ENCODE measurements around the gene NAALADL2. TPM values are rescaled to one million over a fixed set of nuclear protein-coding genes. Genes with fewer than 3 reads are reported as not detected.

NAALADL2 gene
- total RNA-seq, 4 donors from 2014 or later: 10.3 to 16.7 (median 10.9) TPM

GRCh38 chr3:175065497-175065896, 206.4 kb downstream of the NAALADL2 start:
- no peak for DNase-seq (ENCODE audit: low spot score in 2 of 2)
- no peak for TF ChIP-seq CTCF (IDR thresholded peaks at IDR 0.05)
- TF ChIP-seq POLR2A (IDR thresholded peaks at IDR 0.05): no peak
- no peak for TF ChIP-seq EP300 (IDR thresholded peaks at IDR 0.05)
- H3K36me3 ChIP-seq: no peaks in the 10 kb centered on the region
- 54 to 57% methylated on average over 2 of the region's 2 CpGs for WGBS, 2 donors
- H3K4me3 ChIP-seq: no peak overlapping the region
- H3K4me1 ChIP-seq: no peaks in the 10 kb centered on the region
- peaks cover 0 to 5% (median 0%) of the 10 kb centered on the region in 4 donors for H3K9me3 ChIP-seq
- H3K27me3 ChIP-seq: no peaks in the 10 kb centered on the region
- no peak overlapping the region for H3K27ac ChIP-seq

DNA sequence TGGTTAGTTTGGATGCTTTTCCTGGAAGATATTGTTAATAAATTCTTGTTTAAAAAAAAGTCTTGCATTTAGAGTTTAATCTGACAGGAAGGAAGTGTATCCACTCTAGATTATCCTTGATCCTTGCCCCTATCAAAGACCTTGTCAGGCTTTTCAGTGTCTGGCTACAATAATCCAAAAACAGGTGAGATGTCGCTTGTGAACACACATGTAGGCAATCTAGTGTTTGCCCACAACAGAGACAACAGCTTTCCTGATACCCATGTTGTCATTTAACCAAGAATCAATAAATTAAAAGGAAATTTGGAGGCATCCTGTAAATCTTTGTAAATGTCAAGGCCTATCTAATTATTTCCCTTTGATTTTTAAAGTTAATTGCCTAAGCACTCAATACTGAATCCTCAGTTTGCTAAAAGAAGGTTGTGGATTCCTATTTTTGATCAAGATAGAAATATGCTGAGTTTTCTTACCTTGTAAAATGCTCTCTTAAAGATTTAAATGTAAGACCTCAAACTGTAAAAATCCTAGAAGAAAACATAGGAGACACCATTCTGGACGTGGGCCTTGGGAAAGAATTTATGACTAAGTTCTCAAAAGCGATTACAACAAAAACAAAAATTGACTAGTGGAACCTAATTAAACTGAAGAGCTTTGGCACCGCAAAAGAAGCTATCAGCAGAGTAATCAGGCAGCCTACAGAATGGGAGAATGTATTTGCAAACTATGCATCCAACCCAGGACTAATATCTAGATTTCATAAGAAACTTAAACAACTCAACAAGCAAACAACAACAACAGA, 207.7 kb downstream of the NAALADL2 start:
- WGBS, 2 donors: 91% methylated on average over 4 of the region's 4 CpGs
- no peak overlapping the region for H3K27ac ChIP-seq
- no peak for TF ChIP-seq POLR2A (IDR thresholded peaks at IDR 0.05)
- TF ChIP-seq EP300 (IDR thresholded peaks at IDR 0.05): no peak
- no peak for TF ChIP-seq CTCF (IDR thresholded peaks at IDR 0.05)

DNA sequence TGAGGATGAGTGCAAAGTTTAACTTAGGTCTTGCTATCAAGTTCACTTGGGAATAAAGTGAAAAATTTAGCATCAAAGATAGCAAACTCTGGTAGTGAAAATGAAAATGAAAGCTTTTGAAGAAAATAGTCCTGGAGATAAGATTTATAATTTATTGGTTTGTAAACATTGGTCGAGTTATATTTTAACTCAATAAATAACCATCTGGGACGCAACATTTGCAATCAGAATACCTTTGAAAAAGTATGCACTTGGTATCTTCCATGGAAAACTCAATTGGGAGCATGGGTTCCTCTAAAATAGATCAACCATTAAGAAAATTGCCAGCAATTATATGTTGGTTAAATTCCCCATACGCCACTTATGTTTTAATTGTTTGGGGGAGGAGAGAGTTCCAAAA, 209.5 kb downstream of the NAALADL2 start:
- peaks cover 0 to 5% (median under 1%) of the 10 kb centered on the region in 4 donors for H3K4me1 ChIP-seq
- no peak overlapping the region for H3K4me3 ChIP-seq
- H3K27me3 ChIP-seq: no peaks in the 10 kb centered on the region
- DNase-seq (ENCODE audit: low spot score in 2 of 2): no peak
- H3K9me3 ChIP-seq: peaks cover 0 to 5% (median 0%) of the 10 kb centered on the region in 4 donors
- H3K36me3 ChIP-seq: no peaks in the 10 kb centered on the region
- WGBS, 2 donors: 93% methylated on average over 3 of the region's 3 CpGs
- H3K27ac ChIP-seq: no peak overlapping the region
- TF ChIP-seq EP300 (IDR thresholded peaks at IDR 0.05): no peak
- TF ChIP-seq POLR2A (IDR thresholded peaks at IDR 0.05): no peak
- TF ChIP-seq CTCF (IDR thresholded peaks at IDR 0.05): no peak

More for the DNA sequence above, 207.7 kb downstream of the NAALADL2 start:
- Histone ChIP-seq H3K4me1 (no peaks in the 10 kb centered on the region), H3K36me3 (no peaks in the 10 kb centered on the region), H3K9me3 (peaks cover 0 to 5% (median 0%) of the 10 kb centered on the region in 4 donors), H3K4me3 (no peak overlapping the region), H3K27me3 (no peaks in the 10 kb centered on the region)
- DNase-seq (ENCODE audit: low spot score in 2 of 2): no peak

DNA sequence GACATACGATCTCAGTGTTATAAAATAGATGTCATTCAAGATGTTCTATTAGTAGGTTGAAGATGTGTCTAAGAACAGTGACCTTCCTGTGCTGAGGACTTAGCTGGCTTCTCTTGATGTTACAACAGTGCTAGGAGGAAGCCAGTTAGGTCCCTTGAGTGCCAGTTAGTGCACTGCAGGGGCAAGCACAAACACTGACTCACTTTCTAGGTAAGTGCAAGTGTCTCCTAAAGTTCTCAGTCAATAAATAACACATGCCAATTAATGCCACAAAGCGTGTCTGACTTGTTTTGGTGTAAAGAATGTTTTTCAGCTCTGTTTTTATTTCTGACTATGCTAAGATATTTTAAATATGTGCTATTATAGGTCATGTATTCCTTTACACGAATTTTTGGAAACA, 211.8 kb downstream of the NAALADL2 start:
- Histone ChIP-seq H3K9me3 (peaks cover 0 to 5% (median 0%) of the 10 kb centered on the region in 4 donors), H3K27me3 (no peaks in the 10 kb centered on the region), H3K4me3 (no peak overlapping the region), H3K27ac (no peak overlapping the region), H3K4me1 (peaks cover 0 to 7% (median 2%) of the 10 kb centered on the region in 4 donors), H3K36me3 (no peaks in the 10 kb centered on the region)
- TF ChIP-seq POLR2A (IDR thresholded peaks at IDR 0.05): no peak
- no peak for TF ChIP-seq CTCF (IDR thresholded peaks at IDR 0.05)
- TF ChIP-seq EP300 (IDR thresholded peaks at IDR 0.05): no peak
- 63% methylated on average over 3 of the region's 3 CpGs for WGBS, 2 donors
- no peak for DNase-seq (ENCODE audit: low spot score in 2 of 2)

GRCh38 chr3:175073219-175073905, 214.2 kb downstream of the NAALADL2 start:
- H3K27me3 ChIP-seq: no peaks in the 10 kb centered on the region
- no peak overlapping the region for H3K27ac ChIP-seq
- DNase-seq (ENCODE audit: low spot score in 2 of 2): no peak
- no peak overlapping the region for H3K4me3 ChIP-seq
- no peaks in the 10 kb centered on the region for H3K36me3 ChIP-seq
- WGBS, 2 donors: 37 to 42% methylated on average over 6 of the region's 6 CpGs
- peaks cover 0 to 4% (median 0%) of the 10 kb centered on the region in 4 donors for H3K9me3 ChIP-seq
- peaks cover 0 to 7% (median 2%) of the 10 kb centered on the region in 4 donors for H3K4me1 ChIP-seq
- TF ChIP-seq POLR2A (IDR thresholded peaks at IDR 0.05): no peak
- TF ChIP-seq EP300 (IDR thresholded peaks at IDR 0.05): no peak
